HCEC 1CT (cell line): Measurements from ENCODE around the gene ZNF444.
A peak's percentile ranks its signal among the peaks of the same experiment; 100 is the strongest.
"Not testable (repeated sequence)": the region's sequence is repeated elsewhere in the genome, so short reads cannot be mapped to it uniquely, and the experiment has no call there.

Experiments used
- DNase-seq: peaks from one replicate; pipeline ENCODE4 v3.0.0-alpha.2; 2017

ZNF444 gene

GRCh38 chr19:56140583-56141416, at the start of gene ZNF444:
Gene ZNF444, plus strand, starts transcription at chr19:56141287. Its CDS starts 5,625 bp downstream, at chr19:56146912.
- DNase-seq: peak; percentile 97

- DNase-seq: no peak
Measured at GRCh38 chr19:56091751-56092546, 49.1 kb upstream of the ZNF444 start.

- no peak for DNase-seq
Measured at GRCh38 chr19:56092685-56093631, 48.1 kb upstream of the ZNF444 start.

- no peak for DNase-seq
Measured at GRCh38 chr19:56094449-56094848, 46.6 kb upstream of the ZNF444 start.

- no peak for DNase-seq
Measured at GRCh38 chr19:56096665-56097064, 44.4 kb upstream of the ZNF444 start.

- DNase-seq: no peak
Measured at GRCh38 chr19:56097306-56097705, 43.8 kb upstream of the ZNF444 start.

GRCh38 chr19:56097776-56098175, 43.3 kb upstream of the ZNF444 start:
- DNase-seq: no peak

- not testable (repeated sequence) for DNase-seq
Measured at GRCh38 chr19:56098237-56098636, 42.9 kb upstream of the ZNF444 start.

GRCh38 chr19:56098731-56099568, 42.1 kb upstream of the ZNF444 start:
- no peak for DNase-seq

- DNase-seq: no peak
Measured at GRCh38 chr19:56099638-56100539, 41.2 kb upstream of the ZNF444 start.

GRCh38 chr19:56101095-56101494, 40.0 kb upstream of the ZNF444 start:
- no peak for DNase-seq

GRCh38 chr19:56101746-56102535, 39.1 kb upstream of the ZNF444 start:
- no peak for DNase-seq

GRCh38 chr19:56103027-56103614, 38.0 kb upstream of the ZNF444 start:
- no peak for DNase-seq

- no peak for DNase-seq
Measured at GRCh38 chr19:56104423-56104822, 36.7 kb upstream of the ZNF444 start.

GRCh38 chr19:56105090-56105701, 35.9 kb upstream of the ZNF444 start:
- DNase-seq: no peak

GRCh38 chr19:56105831-56106396, 35.2 kb upstream of the ZNF444 start:
- DNase-seq: not testable (repeated sequence)

- DNase-seq: no peak
Measured at GRCh38 chr19:56106397-56106849, 34.7 kb upstream of the ZNF444 start.

- DNase-seq: no peak
Measured at GRCh38 chr19:56106993-56107392, 34.1 kb upstream of the ZNF444 start.
